Astrocyte (in vitro differentiated cells and primary cell): Measurements from ENCODE around the gene SPP1. TPM values are rescaled to one million over a fixed set of nuclear protein-coding genes. Genes with fewer than 3 reads are reported as not detected.

ENCODE experiments used
- DNase-seq: peaks from one replicate; pipeline ENCODE4 v3.0.0-alpha.2; 2010; ENCODE audit warnings: low read depth
- FAIRE-seq: peaks from 2 replicates; lab custom pipeline; 2011; peaks lifted over from hg19 to GRCh38; lab: Jason Lieb, UNC
- H2AFZ ChIP-seq: 2 replicates; pipeline ENCODE4 v1.6.0; 2012; ENCODE audit warnings: low read depth, low read length, inconsistent platforms
- H3K27ac ChIP-seq: 2 replicates; pipeline ENCODE4 v1.5.1; 2011; ENCODE audit warnings: low read depth, low read length, inconsistent platforms
- H3K27me3 ChIP-seq: 2 replicates; pipeline ENCODE4 v1.6.0; 2011; ENCODE audit warnings: low read length, inconsistent platforms; ENCODE audit not compliant: insufficient read depth
- H3K36me3 ChIP-seq: 2 replicates; pipeline ENCODE4 v1.5.1; 2011; ENCODE audit warnings: low read length, inconsistent platforms; ENCODE audit not compliant: insufficient read depth
- H3K4me1 ChIP-seq: 2 replicates; pipeline ENCODE4 v1.5.1; 2011; ENCODE audit warnings: low read length, inconsistent platforms; ENCODE audit not compliant: insufficient read depth
- H3K4me2 ChIP-seq: 2 replicates; pipeline ENCODE4 v1.6.0; 2012; ENCODE audit warnings: low read length, inconsistent platforms
- H3K4me3 ChIP-seq: 2 replicates; pipeline ENCODE4 v1.5.1; 2011; ENCODE audit warnings: low read depth, mild to moderate bottlenecking, low read length, inconsistent platforms; ENCODE audit not compliant: insufficient read depth
- H3K79me2 ChIP-seq: 2 replicates; pipeline ENCODE4 v1.6.0; 2012; ENCODE audit warnings: mild to moderate bottlenecking, low read length, inconsistent platforms; ENCODE audit not compliant: insufficient read depth
- H3K9ac ChIP-seq: 2 replicates; pipeline ENCODE4 v1.6.0; 2012; ENCODE audit warnings: mild to moderate bottlenecking, low read length, inconsistent platforms
- H3K9me3 ChIP-seq: 2 replicates; pipeline ENCODE4 v1.5.1; 2012; ENCODE audit warnings: low read depth, mild to moderate bottlenecking, low read length, inconsistent platforms; ENCODE audit not compliant: insufficient read depth
- H4K20me1 ChIP-seq: 2 replicates; pipeline ENCODE4 v1.6.0; 2012; ENCODE audit warnings: low read length, inconsistent platforms; ENCODE audit not compliant: insufficient read depth
- H3K27ac Mint-ChIP-seq: one replicate; pipeline ENCODE4 v1.8.0; 2021; ENCODE audit warnings: mild to moderate bottlenecking, mixed read lengths; ENCODE audit not compliant: unreplicated experiment
- H3K27me3 Mint-ChIP-seq: one replicate; pipeline ENCODE4 v1.8.0; 2021; ENCODE audit warnings: low read depth, mixed read lengths; ENCODE audit not compliant: unreplicated experiment
- H3K36me3 Mint-ChIP-seq: one replicate; pipeline ENCODE4 v1.8.0; 2021; ENCODE audit warnings: low read depth, mixed read lengths; ENCODE audit not compliant: unreplicated experiment
- H3K4me1 Mint-ChIP-seq: one replicate; pipeline ENCODE4 v1.8.0; 2021; ENCODE audit warnings: low read depth, mixed read lengths; ENCODE audit not compliant: unreplicated experiment
- H3K4me3 Mint-ChIP-seq: one replicate; pipeline ENCODE4 v1.8.0; 2021; ENCODE audit warnings: mild to moderate bottlenecking, moderate library complexity, mixed read lengths; ENCODE audit not compliant: unreplicated experiment
- H3K9me3 Mint-ChIP-seq: one replicate; pipeline ENCODE4 v1.8.0; 2021; ENCODE audit warnings: mild to moderate bottlenecking, mixed read lengths; ENCODE audit not compliant: unreplicated experiment
- EZH2 ChIP-seq: IDR thresholded peaks from 2 replicates; pipeline ENCODE4 v1.6.1; 2012; ENCODE audit warnings: mild to moderate bottlenecking, low read length, inconsistent platforms; ENCODE audit not compliant: insufficient read depth
- total RNA-seq: library from RNA; stranded (reverse); gene quantifications from 2 replicates; pipeline ENCODE4 v1.2.1, GENCODE V29; 2021
- TF ChIP-seq, protein P1 (sequence below): IDR thresholded peaks from 2 replicates; pipeline ENCODE4 v1.5.1; 2011; ENCODE audit warnings: low read depth, mild to moderate bottlenecking, inconsistent platforms, low read length, moderate library complexity; ENCODE audit not compliant: insufficient read depth

SPP1 gene
- total RNA-seq, 1 donor from 2014 or later: 217 TPM

GRCh38 chr4:88005946-88006345 is 30.4 kb downstream of the SPP1 start:
- no peak for TF ChIP-seq EZH2
- TF ChIP-seq, protein P1, sequence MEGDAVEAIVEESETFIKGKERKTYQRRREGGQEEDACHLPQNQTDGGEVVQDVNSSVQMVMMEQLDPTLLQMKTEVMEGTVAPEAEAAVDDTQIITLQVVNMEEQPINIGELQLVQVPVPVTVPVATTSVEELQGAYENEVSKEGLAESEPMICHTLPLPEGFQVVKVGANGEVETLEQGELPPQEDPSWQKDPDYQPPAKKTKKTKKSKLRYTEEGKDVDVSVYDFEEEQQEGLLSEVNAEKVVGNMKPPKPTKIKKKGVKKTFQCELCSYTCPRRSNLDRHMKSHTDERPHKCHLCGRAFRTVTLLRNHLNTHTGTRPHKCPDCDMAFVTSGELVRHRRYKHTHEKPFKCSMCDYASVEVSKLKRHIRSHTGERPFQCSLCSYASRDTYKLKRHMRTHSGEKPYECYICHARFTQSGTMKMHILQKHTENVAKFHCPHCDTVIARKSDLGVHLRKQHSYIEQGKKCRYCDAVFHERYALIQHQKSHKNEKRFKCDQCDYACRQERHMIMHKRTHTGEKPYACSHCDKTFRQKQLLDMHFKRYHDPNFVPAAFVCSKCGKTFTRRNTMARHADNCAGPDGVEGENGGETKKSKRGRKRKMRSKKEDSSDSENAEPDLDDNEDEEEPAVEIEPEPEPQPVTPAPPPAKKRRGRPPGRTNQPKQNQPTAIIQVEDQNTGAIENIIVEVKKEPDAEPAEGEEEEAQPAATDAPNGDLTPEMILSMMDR: no peak
- peaks cover 16% of the 10 kb centered on the region for H3K4me1 Mint-ChIP-seq
- H3K27me3 Mint-ChIP-seq: peaks cover 1% of the 10 kb centered on the region
- DNase-seq (no peak), FAIRE-seq (no peak)
- Histone ChIP-seq H3K27me3 (no peaks in the 10 kb centered on the region), H2AFZ (no peak overlapping the region), H4K20me1 (peaks cover 12% of the 10 kb centered on the region), H3K4me1 (peaks cover 24% of the 10 kb centered on the region), H3K79me2 (peaks cover 33% of the 10 kb centered on the region), H3K9me3 (no peaks in the 10 kb centered on the region), H3K4me3 (no peak overlapping the region), H3K27ac (no peak overlapping the region), H3K4me2 (no peak overlapping the region), H3K36me3 (no peaks in the 10 kb centered on the region), H3K9ac (no peak overlapping the region)
- H3K27ac Mint-ChIP-seq: no peak overlapping the region
- no peak overlapping the region for H3K4me3 Mint-ChIP-seq
- H3K36me3 Mint-ChIP-seq: no peaks in the 10 kb centered on the region
- H3K9me3 Mint-ChIP-seq: no peaks in the 10 kb centered on the region

GRCh38 chr4:88006956-88007303 is 31.4 kb downstream of the SPP1 start:
- H3K79me2 ChIP-seq: peaks cover 42% of the 10 kb centered on the region
- peak overlapping the region; percentile 82 for H2AFZ ChIP-seq
- H3K4me1 ChIP-seq: peaks cover 25% of the 10 kb centered on the region
- Mint-ChIP-seq H3K27me3 (peaks cover 1% of the 10 kb centered on the region), H3K36me3 (no peaks in the 10 kb centered on the region), H3K27ac (peak overlapping the region; percentile 58), H3K4me3 (peak overlapping the region; percentile 89), H3K4me1 (peaks cover 16% of the 10 kb centered on the region), H3K9me3 (no peaks in the 10 kb centered on the region)
- FAIRE-seq: no peak
- no peaks in the 10 kb centered on the region for H3K9me3 ChIP-seq
- H3K9ac ChIP-seq: peak overlapping the region; percentile 94
- peaks cover 20% of the 10 kb centered on the region for H4K20me1 ChIP-seq
- H3K4me3 ChIP-seq: peak overlapping the region; percentile 86
- H3K36me3 ChIP-seq: no peaks in the 10 kb centered on the region
- H3K27me3 ChIP-seq: no peaks in the 10 kb centered on the region
- TF ChIP-seq, protein P1: no peak
- TF ChIP-seq EZH2: no peak
- DNase-seq: no peak
- no peak overlapping the region for H3K27ac ChIP-seq
- H3K4me2 ChIP-seq: peak overlapping the region; percentile 94

DNA sequence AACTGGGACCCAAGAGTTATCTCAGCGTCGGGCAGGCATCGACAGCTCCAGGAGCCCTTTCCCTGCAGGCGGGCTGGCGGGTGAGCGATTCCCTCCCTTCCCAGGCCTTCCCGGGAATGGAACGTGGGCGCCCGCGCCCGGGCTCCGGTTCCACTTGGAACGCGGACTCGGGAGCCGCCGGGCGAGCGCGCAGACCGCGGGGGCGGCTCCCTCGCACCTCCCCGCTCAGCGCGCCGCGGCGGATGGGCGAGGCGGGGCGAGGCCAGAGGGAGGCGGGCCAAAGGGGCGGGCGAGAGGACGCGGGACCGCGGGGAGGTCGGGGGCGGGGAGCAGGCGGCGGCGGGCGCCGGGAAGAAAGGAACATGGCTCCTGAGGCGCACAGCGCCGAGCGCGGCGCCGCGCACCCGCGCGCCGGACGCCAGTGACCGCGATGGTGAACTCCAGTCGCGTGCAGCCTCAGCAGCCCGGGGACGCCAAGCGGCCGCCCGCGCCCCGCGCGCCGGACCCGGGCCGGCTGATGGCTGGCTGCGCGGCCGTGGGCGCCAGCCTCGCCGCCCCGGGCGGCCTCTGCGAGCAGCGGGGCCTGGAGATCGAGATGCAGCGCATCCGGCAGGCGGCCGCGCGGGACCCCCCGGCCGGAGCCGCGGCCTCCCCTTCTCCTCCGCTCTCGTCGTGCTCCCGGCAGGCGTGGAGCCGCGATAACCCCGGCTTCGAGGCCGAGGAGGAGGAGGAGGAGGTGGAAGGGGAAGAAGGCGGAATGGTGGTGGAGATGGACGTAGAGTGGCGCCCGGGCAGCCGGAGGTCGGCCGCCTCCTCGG is 32.0 kb downstream of the SPP1 start, which contains the start of gene PKD2:
Gene PKD2 (plus strand): TSS at position 332 of the 818 bp plus-strand sequence. CDS start 99 bp downstream, at position 431.
- TF ChIP-seq, protein P1: no peak
- no peak for TF ChIP-seq EZH2
- Mint-ChIP-seq H3K9me3 (no peaks in the 10 kb centered on the region), H3K4me3 (peak within 1 kb of the TSS; percentile 93), H3K27me3 (peaks cover 1% of the 10 kb centered on the region), H3K36me3 (no peaks in the 10 kb centered on the region), H3K4me1 (peaks cover 16% of the 10 kb centered on the region), H3K27ac (peak within 1 kb of the TSS; percentile 71)
- Histone ChIP-seq H3K27ac (peak within 1 kb of the TSS; percentile 81), H3K79me2 (peaks cover 48% of the 10 kb centered on the region), H3K9me3 (no peaks in the 10 kb centered on the region), H2AFZ (peak within 1 kb of the TSS; percentile 82), H3K27me3 (no peaks in the 10 kb centered on the region), H3K4me2 (peak within 1 kb of the TSS; percentile 94), H3K36me3 (no peaks in the 10 kb centered on the region), H3K4me3 (peak within 1 kb of the TSS; percentile 86), H4K20me1 (peaks cover 23% of the 10 kb centered on the region), H3K9ac (peak within 1 kb of the TSS; percentile 94), H3K4me1 (peaks cover 25% of the 10 kb centered on the region)
- DNase-seq (peak; percentile 58), FAIRE-seq (no peak)
